Endothelial cell of umbilical vein (primary cell): ENCODE measurements around the gene ZMIZ1. TPM values are rescaled to one million over a fixed set of nuclear protein-coding genes. Genes with fewer than 3 reads are reported as not detected.
A peak's percentile ranks its signal among the peaks of the same experiment; 100 is the strongest.

Source experiments
- BruUV-seq: library from RNA; stranded (reverse); fragments of 400-500 nt; replicated peaks from 2 replicates; lab custom pipeline; 2021; lab: Mats Ljungman, UMichigan
- CTCF ChIA-PET: fragments of 300-600, 350-600 bp; sonication (Branson Sonifier 250); formaldehyde crosslinking; loops from one replicate; lab custom pipeline; 2021; ENCODE audit warnings: antibody characterized with exemption, inconsistent platforms; lab: Charles Lee
- POLR2A ChIA-PET: fragments of 300-600, 350-600 bp; sonication (Branson Sonifier 250); formaldehyde crosslinking; loops from one replicate; lab custom pipeline; 2021; ENCODE audit warnings: antibody characterized with exemption, inconsistent platforms; lab: Charles Lee
- DNase-seq: peaks from one replicate; pipeline ENCODE4 v3.0.0-alpha.2; 2011; ENCODE audit warnings: low read depth, low spot score
- FAIRE-seq: peaks from 2 replicates; lab custom pipeline; 2011; peaks lifted over from hg19 to GRCh38; lab: Jason Lieb, UNC
- H2AFZ ChIP-seq: 2 replicates; pipeline ENCODE4 v1.6.0; 2012; ENCODE audit warnings: low read depth, low read length, control low read depth, inconsistent platforms
- H3K27ac ChIP-seq: 2 replicates; pipeline ENCODE4 v1.5.1; 2011; ENCODE audit warnings: low read depth, mild to moderate bottlenecking, control low read depth, low read length, moderate library complexity; ENCODE audit not compliant: insufficient read depth
- H3K27me3 ChIP-seq, 2 experiments: 2 replicates each; pipeline versions ENCODE4 v1.6.0 to v1.6.1; 2011; ENCODE audit warnings: low read length in 2 of 2, mixed read lengths in 1 of 2; ENCODE audit not compliant: control insufficient read depth in 2 of 2, insufficient read depth in 2 of 2
- H3K36me3 ChIP-seq, 2 experiments: 2 replicates in 1 of 2; 3 replicates in 1 of 2; pipeline ENCODE4 v1.5.1; 2011; ENCODE audit warnings: low read length in 2 of 2, mild to moderate bottlenecking in 1 of 2, moderate library complexity in 1 of 2; ENCODE audit not compliant: control insufficient read depth in 2 of 2, insufficient read depth in 2 of 2; ENCODE audit errors: extremely low read depth in 1 of 2
- H3K4me1 ChIP-seq: 3 replicates; pipeline ENCODE4 v1.5.1; 2011; ENCODE audit warnings: mild to moderate bottlenecking, low read length; ENCODE audit not compliant: control insufficient read depth, insufficient read depth; ENCODE audit errors: extremely low read depth
- H3K4me2 ChIP-seq: 2 replicates; pipeline ENCODE4 v1.6.1; 2011; ENCODE audit warnings: low read length, control low read depth, mixed read lengths; ENCODE audit not compliant: insufficient read depth
- H3K4me3 ChIP-seq, 3 experiments: fragments of 200-600 bp in 1 of 3; sonication (generic), shearing (Covaris generic) in 1 of 3; replicated peaks in 1 of 3; 2 replicates each; pipeline ENCODE4 v1.5.1; 2011 to 2016; ENCODE audit warnings: control low read depth in 3 of 3, low read length in 3 of 3, mild to moderate bottlenecking in 2 of 3, inconsistent platforms in 1 of 3, low read depth in 1 of 3, moderate library complexity in 1 of 3; ENCODE audit not compliant: insufficient read depth in 1 of 3
- H3K79me2 ChIP-seq: 2 replicates; pipeline ENCODE4 v1.6.0; 2012; ENCODE audit warnings: low read length, inconsistent platforms; ENCODE audit not compliant: control insufficient read depth, insufficient read depth
- H3K9ac ChIP-seq: replicated peaks from 2 replicates; pipeline ENCODE3; 2011; ENCODE audit warnings: low read length, control low read depth; ENCODE audit not compliant: insufficient read depth; ENCODE audit errors: extremely low read depth
- H3K9me1 ChIP-seq: replicated peaks from 3 replicates; pipeline ENCODE4 v1.6.0; 2011; ENCODE audit warnings: mild to moderate bottlenecking, low read length; ENCODE audit not compliant: control insufficient read depth, insufficient read depth; ENCODE audit errors: extremely low read depth
- H3K9me3 ChIP-seq: replicated peaks from 2 replicates; pipeline ENCODE4 v1.5.1; 2012; ENCODE audit warnings: low read length, inconsistent platforms; ENCODE audit not compliant: control insufficient read depth, insufficient read depth
- H4K20me1 ChIP-seq: replicated peaks from 2 replicates; pipeline ENCODE3; 2011; ENCODE audit warnings: mild to moderate bottlenecking, low read length; ENCODE audit not compliant: control insufficient read depth, insufficient read depth; ENCODE audit errors: extremely low read depth
- CTCF ChIP-seq, 2 donors: IDR thresholded peaks; 1 replicate in 1 of 2; 2 replicates in 1 of 2; pipeline ENCODE4 v1.5.1; 2011; ENCODE audit warnings: low read length in 2 of 2, mild to moderate bottlenecking in 2 of 2, moderate library complexity in 2 of 2, control low read depth in 1 of 2, inconsistent platforms in 1 of 2, low read depth in 1 of 2; ENCODE audit not compliant: insufficient read depth in 1 of 2; ENCODE audit errors: extremely low read depth in 1 of 2
- EZH2 ChIP-seq: IDR thresholded peaks from 2 replicates; pipeline ENCODE4 v1.6.1; 2012; ENCODE audit warnings: borderline replicate concordance, low read depth, mild to moderate bottlenecking, moderate library complexity, low read length, inconsistent platforms; ENCODE audit not compliant: severe bottlenecking
- GATA2 ChIP-seq: IDR thresholded peaks from 2 replicates; pipeline ENCODE4 v1.7.0; 2011; ENCODE audit warnings: low read depth, mild to moderate bottlenecking, moderate library complexity, mixed read lengths, low read length; ENCODE audit not compliant: insufficient read length, insufficient read depth
- JUN ChIP-seq: IDR thresholded peaks from 2 replicates; pipeline ENCODE4 v1.6.1; 2011; ENCODE audit warnings: borderline replicate concordance, low read depth; ENCODE audit not compliant: insufficient read length, insufficient read depth
- MAX ChIP-seq: IDR thresholded peaks from 2 replicates; pipeline ENCODE4 v1.6.1; 2011; ENCODE audit not compliant: insufficient read depth, insufficient read length
- POLR2A ChIP-seq: IDR thresholded peaks from 2 replicates; pipeline ENCODE4 v1.6.1; 2012; ENCODE audit warnings: low read depth, mild to moderate bottlenecking, control low read depth, low read length
- POLR2AphosphoS5 ChIP-seq: IDR thresholded peaks from 2 replicates; pipeline ENCODE4 v1.6.1; 2012; ENCODE audit warnings: low read depth, mild to moderate bottlenecking, control low read depth, low read length, moderate library complexity; ENCODE audit not compliant: insufficient read depth
- dilution Hi-C: fragments of 300-500 bp; cut with MboI; formaldehyde crosslinking; loops from one replicate; pipeline ENCODE4 v1.15.0; 2019; ENCODE audit warnings: low sequenced_read_pairs; ENCODE audit not compliant: extremely low pct_ligation_motif_present
- intact Hi-C: fragments of 100-400 bp; cut with micrococcal nuclease; formaldehyde crosslinking; loops from one replicate; pipeline ENCODE4 v1.10.0; 2022
- polyA plus RNA-seq, 4 experiments: library from polyadenylated mRNA; depleted of rRNA in 3 of 4; stranded (reverse) in 3 of 4; unstranded in 1 of 4; fragments of >200 nt; gene quantifications; 2 replicates each; pipeline versions ENCODE4 v1.2.1 to v1.2.3, GENCODE V29; 2011 to 2012; ENCODE audit warnings: missing spikeins in 1 of 4
- total RNA-seq: library from RNA; stranded (reverse); gene quantifications from 2 replicates; pipeline ENCODE4 v1.2.3, GENCODE V29; 2021

The ZMIZ1 gene
- total and polyA plus RNA-seq, 2 donors (not counting 3 experiments of a cell fraction or from before 2014, with no cell fraction given) = 12.5 to 46.7 TPM

GRCh38 chr10:79347894-79348639 lies 279.3 kb downstream of the ZMIZ1 start:
- peak; percentile 57 for DNase-seq
- no TSS peak for BruUV-seq

GRCh38 chr10:79348640-79348988 lies 279.8 kb downstream of the ZMIZ1 start:
- Histone ChIP-seq H3K27ac (peak overlapping the region; percentile 74), H3K4me3 (peak overlapping the region in 2 of 3 experiments; percentile 66 to 72), H2AFZ (no peak overlapping the region), H3K36me3 (peaks cover 7 to 25% of the 10 kb centered on the region in 2 experiments), H3K9me1 (no peaks in the 10 kb centered on the region), H3K79me2 (peaks cover 20% of the 10 kb centered on the region), H4K20me1 (no peaks in the 10 kb centered on the region), H3K4me1 (peaks cover 11% of the 10 kb centered on the region), H3K9ac (peak overlapping the region; percentile 93), H3K9me3 (no peaks in the 10 kb centered on the region), H3K4me2 (peak overlapping the region; percentile 85), H3K27me3 (no peaks in the 10 kb centered on the region)
- no TSS peak for BruUV-seq
- dilution Hi-C loops = no loop called here
- DNase-seq (no peak), FAIRE-seq (no peak)
- intact Hi-C loops = loop anchor here (5.0 to 10.0 kb wide), 4 partner anchors 54 to 594 kb away; no protein-coding TSS in a partner anchor
- no peak for TF ChIP-seq POLR2AphosphoS5
- no peak for TF ChIP-seq CTCF (IDR thresholded peaks at IDR 0.05; ENCODE audit: extremely low read depth in 1 of 2, insufficient read depth in 1 of 2, low read depth in 1 of 2, low read length in 2 of 2)
- TF ChIP-seq EZH2 = no peak
- TF ChIP-seq JUN = no peak
- TF ChIP-seq MAX = no peak
- TF ChIP-seq POLR2A = no peak
- POLR2A ChIA-PET = no interaction called here
- CTCF ChIA-PET = interaction anchor here (0.8 to 1.2 kb wide), 4 partner anchors 17 to 139 kb away, joined by 3 to 7 read pairs (median 4); no protein-coding TSS in a partner anchor

More at GRCh38 chr10:79347894-79348639, 279.3 kb downstream of the ZMIZ1 start:
- H3K36me3 ChIP-seq = peaks cover 7 to 23% of the 10 kb centered on the region in 2 experiments
- H3K27ac ChIP-seq = peak overlapping the region; percentile 74
- peak; percentile 15 for TF ChIP-seq MAX
- TF ChIP-seq GATA2 = no peak
- ChIA-PET POLR2A (no interaction called here), CTCF (interaction anchor here (0.8 to 1.2 kb wide), 4 partner anchors 18 to 140 kb away, joined by 3 to 7 read pairs (median 4); no protein-coding TSS in a partner anchor)
- intact Hi-C loops (loop anchor here (1.0 to 10.0 kb wide), 5 partner anchors 54 to 593 kb away; no protein-coding TSS in a partner anchor), dilution Hi-C loops (no loop called here)
- peak; percentile 77 for FAIRE-seq
- peak overlapping the region; percentile 84 for H2AFZ ChIP-seq
- H3K4me3 ChIP-seq = peak overlapping the region; percentile 66 to 74 (median 72)
- H3K79me2 ChIP-seq = peaks cover 20% of the 10 kb centered on the region
- H3K4me2 ChIP-seq = peak overlapping the region; percentile 85
- no peaks in the 10 kb centered on the region for H3K9me1 ChIP-seq
- no peaks in the 10 kb centered on the region for H3K27me3 ChIP-seq
- H3K9me3 ChIP-seq = no peaks in the 10 kb centered on the region
- peak overlapping the region; percentile 93 for H3K9ac ChIP-seq
- no peaks in the 10 kb centered on the region for H4K20me1 ChIP-seq
- H3K4me1 ChIP-seq = peaks cover 11% of the 10 kb centered on the region
